ENCODE results near the gene CLCN2.
"Not testable (repeated sequence)": the region's sequence is repeated elsewhere in the genome, so short reads cannot be mapped to it uniquely, and the experiment has no call there.

Gene CLCN2

GRCh38 chr3:184343200-184343876, 18.1 kb downstream of the CLCN2 start:
- DNase-seq, result no peak

- DNase-seq, result no peak
These were observed 19.5 kb downstream of the CLCN2 start for GRCh38 chr3:184341925-184342324.

GRCh38 chr3:184339451-184340135, 21.8 kb downstream of the CLCN2 start:
- not testable (repeated sequence) for DNase-seq

- DNase-seq, result no peak
These were observed 22.4 kb downstream of the CLCN2 start for GRCh38 chr3:184339001-184339400.

- DNase-seq, result no peak
These were observed 22.9 kb downstream of the CLCN2 start for GRCh38 chr3:184338511-184338945.

GRCh38 chr3:184337981-184338380, 23.4 kb downstream of the CLCN2 start:
- no peak for DNase-seq

- DNase-seq, result no peak
These were observed 24.0 kb downstream of the CLCN2 start, which contains the start of gene FAM131A for GRCh38 chr3:184337399-184337714. FAM131A (plus strand) TSS chr3:184337600; CDS start chr3:184337631, 31 bp downstream.

GRCh38 chr3:184336547-184337398, 24.6 kb downstream of the CLCN2 start:
- DNase-seq, result no peak

GRCh38 chr3:184335661-184336546, 25.5 kb downstream of the CLCN2 start:
- DNase-seq, result no peak

- no peak for DNase-seq
These were observed 26.1 kb downstream of the CLCN2 start for GRCh38 chr3:184335291-184335660.

GRCh38 chr3:184334470-184335158, 26.8 kb downstream of the CLCN2 start:
- no peak for DNase-seq

GRCh38 chr3:184333700-184334099, 27.7 kb downstream of the CLCN2 start:
- DNase-seq, result no peak

GRCh38 chr3:184333190-184333589, 28.2 kb downstream of the CLCN2 start:
- no peak for DNase-seq

- no peak for DNase-seq
These were observed 28.9 kb downstream of the CLCN2 start for GRCh38 chr3:184332370-184333090.

- no peak for DNase-seq
These were observed 32.9 kb downstream of the CLCN2 start for GRCh38 chr3:184328516-184328915.

- no peak for DNase-seq
These were observed 34.2 kb downstream of the CLCN2 start for GRCh38 chr3:184327171-184327570.

- no peak for DNase-seq
These were observed 35.6 kb downstream of the CLCN2 start for GRCh38 chr3:184325715-184326369.

- no peak for DNase-seq
These were observed 36.1 kb downstream of the CLCN2 start for GRCh38 chr3:184325269-184325668.

- DNase-seq, result no peak
These were observed 37.7 kb downstream of the CLCN2 start for GRCh38 chr3:184323696-184324095.

GRCh38 chr3:184322731-184323487, 38.5 kb downstream of the CLCN2 start:
- peak; percentile 60 for DNase-seq

All from SIG-M5 (cell line).